Neural cell (in vitro differentiated cells): ENCODE measurements around the gene FMNL1.

Experiments
- CTCF ChIP-seq: fragments of 450-650 bp; IDR thresholded peaks from 2 replicates; pipeline ENCODE4 v1.5.1; 2014; ENCODE audit warnings: antibody characterized with exemption, mild to moderate bottlenecking, moderate library complexity; ENCODE audit not compliant: poor library complexity, severe bottlenecking
- EP300 ChIP-seq: fragments of 450-650 bp; conservative IDR thresholded peaks from 2 replicates; pipeline ENCODE4 v1.6.1; 2014; ENCODE audit warnings: antibody characterized with exemption, mild to moderate bottlenecking, moderate library complexity; ENCODE audit not compliant: poor library complexity, severe bottlenecking
- MXI1 ChIP-seq: fragments of 450-650 bp; conservative IDR thresholded peaks from 2 replicates; pipeline ENCODE4 v1.6.1; 2014; ENCODE audit warnings: antibody characterized with exemption, mild to moderate bottlenecking; ENCODE audit not compliant: poor library complexity, severe bottlenecking
- SMC3 ChIP-seq: fragments of 450-650 bp; conservative IDR thresholded peaks from 2 replicates; pipeline ENCODE4 v1.6.1; 2014; ENCODE audit warnings: antibody characterized with exemption, mild to moderate bottlenecking, moderate library complexity; ENCODE audit not compliant: poor library complexity

- TF ChIP-seq EP300, result no peak
- no peak for TF ChIP-seq CTCF
- TF ChIP-seq SMC3, result no peak
- TF ChIP-seq MXI1, result no peak
Observed at GRCh38 chr17:45253879-45254278, 32.2 kb downstream of the FMNL1 start.
